GM21529 (cell line): ENCODE measurements around the gene TMEM239.
"Not testable (repeated sequence)": the region's sequence is repeated elsewhere in the genome, so short reads cannot be mapped to it uniquely, and the experiment has no call there.

Experiments
- ATAC-seq: cut with Tn5 transposase; IDR thresholded peaks from one replicate; pipeline ENCODE4 v1.9.1; 2021; ENCODE audit not compliant: unreplicated experiment

Gene TMEM239

GRCh38 chr20:2816030-2816582 lies at the start of gene TMEM239:
TSS of gene TMEM239 (plus strand) at chr20:2816364. CDS start at chr20:2816555, 191 bp downstream.
- no peak for ATAC-seq

GRCh38 chr20:2767768-2768631 lies 48.2 kb upstream of the TMEM239 start:
- ATAC-seq = no peak

GRCh38 chr20:2768632-2769015 lies 47.5 kb upstream of the TMEM239 start:
- ATAC-seq = no peak

GRCh38 chr20:2770091-2770490 lies 46.1 kb upstream of the TMEM239 start:
- ATAC-seq = not testable (repeated sequence)

GRCh38 chr20:2771631-2772080 lies 44.5 kb upstream of the TMEM239 start:
- no peak for ATAC-seq

GRCh38 chr20:2773812-2774211 lies 42.4 kb upstream of the TMEM239 start:
- no peak for ATAC-seq

- no peak for ATAC-seq
Observed at GRCh38 chr20:2775139-2775538, 41.0 kb upstream of the TMEM239 start.

- ATAC-seq = no peak
Observed at GRCh38 chr20:2778602-2779321, 37.4 kb upstream of the TMEM239 start.

- ATAC-seq = no peak
Observed at GRCh38 chr20:2780948-2781347, 35.2 kb upstream of the TMEM239 start.

GRCh38 chr20:2783908-2784566 lies 32.1 kb upstream of the TMEM239 start:
- no peak for ATAC-seq

- ATAC-seq = no peak
Observed at GRCh38 chr20:2793471-2793870, 22.7 kb upstream of the TMEM239 start.

- no peak for ATAC-seq
Observed at GRCh38 chr20:2794202-2794748, 21.9 kb upstream of the TMEM239 start.

GRCh38 chr20:2794866-2795447 lies 21.2 kb upstream of the TMEM239 start:
- ATAC-seq = no peak

- ATAC-seq = no peak
Observed at GRCh38 chr20:2795451-2795850, 20.7 kb upstream of the TMEM239 start.

GRCh38 chr20:2796011-2796660 lies 20.0 kb upstream of the TMEM239 start:
- ATAC-seq = no peak

- no peak for ATAC-seq
Observed at GRCh38 chr20:2797136-2797983, 18.8 kb upstream of the TMEM239 start.

GRCh38 chr20:2798095-2798805 lies 17.9 kb upstream of the TMEM239 start:
- no peak for ATAC-seq

- no peak for ATAC-seq
Observed at GRCh38 chr20:2798814-2799213, 17.4 kb upstream of the TMEM239 start.

- ATAC-seq = no peak
Observed at GRCh38 chr20:2799271-2799670, 16.9 kb upstream of the TMEM239 start.
